Measurements from ENCODE around the gene CSTB. TPM values are rescaled to one million over a fixed set of nuclear protein-coding genes. Genes with fewer than 3 reads are reported as not detected.

Gene CSTB
- total RNA-seq, 1 donor from 2014 or later, result 7.1 TPM

DNA sequence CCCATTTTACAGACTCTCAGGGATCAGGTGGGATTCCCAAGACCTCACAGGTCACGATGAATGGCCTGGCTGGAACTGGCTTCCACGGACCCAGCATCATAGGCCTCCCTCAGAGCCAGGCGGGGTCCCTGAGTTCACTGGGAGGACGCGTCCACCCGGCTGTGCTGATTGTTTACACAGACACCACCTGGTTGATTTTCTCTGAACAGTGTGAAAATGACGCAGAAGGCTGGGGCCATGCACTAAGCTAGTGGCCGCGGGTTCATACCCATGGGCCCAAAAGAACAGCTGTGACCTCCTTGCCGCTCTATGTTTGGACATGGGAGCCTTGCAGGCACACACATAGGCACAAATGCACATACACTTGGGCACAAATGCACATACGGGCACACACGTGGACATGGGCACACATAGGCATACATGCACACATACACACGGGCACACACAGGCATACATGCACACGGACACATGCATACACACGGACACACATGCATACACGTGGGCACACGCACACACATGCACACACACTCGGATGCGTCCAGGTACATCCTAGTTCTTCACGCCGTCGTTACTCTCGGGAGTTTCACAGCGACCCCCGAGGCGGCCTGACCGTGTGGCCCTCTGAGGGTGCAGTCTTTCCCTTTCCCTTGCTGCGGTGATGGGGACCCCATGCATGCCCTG, 23.2 kb downstream of the CSTB start:
- H2AFZ ChIP-seq (replicated peaks), result no peak overlapping the region

GRCh38 chr21:43751955-43752591, 24.0 kb downstream of the CSTB start:
- Histone ChIP-seq H3K4me2 (no peak overlapping the region), H3K4me1 (no peaks in the 10 kb centered on the region), H4K20me1 (ENCODE audit: low read depth) (no peaks in the 10 kb centered on the region), H3K4me3 (no peak overlapping the region), H3K27ac (no peak overlapping the region), H2AFZ (replicated peaks) (no peak overlapping the region), H3F3A (ENCODE audit: low read depth) (no peaks in the 10 kb centered on the region), H3K9me3 (ENCODE audit: low read depth) (no peaks in the 10 kb centered on the region), H3K79me2 (ENCODE audit: low read depth) (no peaks in the 10 kb centered on the region), H3K27me3 (no peaks in the 10 kb centered on the region), H3K9ac (no peak overlapping the region), H3K36me3 (no peaks in the 10 kb centered on the region)
- no peak for DNase-seq (ENCODE audit: low spot score)
- Mint-ChIP-seq H3K36me3 (peaks cover 17% of the 10 kb centered on the region), H3K27me3 (ENCODE audit: insufficient read depth, low read depth) (peaks cover 2% of the 10 kb centered on the region), H3K9me3 (no peaks in the 10 kb centered on the region), H3K27ac (no peak overlapping the region), H3K4me3 (no peak overlapping the region), H3K4me1 (no peaks in the 10 kb centered on the region)
- TF ChIP-seq, protein P1, sequence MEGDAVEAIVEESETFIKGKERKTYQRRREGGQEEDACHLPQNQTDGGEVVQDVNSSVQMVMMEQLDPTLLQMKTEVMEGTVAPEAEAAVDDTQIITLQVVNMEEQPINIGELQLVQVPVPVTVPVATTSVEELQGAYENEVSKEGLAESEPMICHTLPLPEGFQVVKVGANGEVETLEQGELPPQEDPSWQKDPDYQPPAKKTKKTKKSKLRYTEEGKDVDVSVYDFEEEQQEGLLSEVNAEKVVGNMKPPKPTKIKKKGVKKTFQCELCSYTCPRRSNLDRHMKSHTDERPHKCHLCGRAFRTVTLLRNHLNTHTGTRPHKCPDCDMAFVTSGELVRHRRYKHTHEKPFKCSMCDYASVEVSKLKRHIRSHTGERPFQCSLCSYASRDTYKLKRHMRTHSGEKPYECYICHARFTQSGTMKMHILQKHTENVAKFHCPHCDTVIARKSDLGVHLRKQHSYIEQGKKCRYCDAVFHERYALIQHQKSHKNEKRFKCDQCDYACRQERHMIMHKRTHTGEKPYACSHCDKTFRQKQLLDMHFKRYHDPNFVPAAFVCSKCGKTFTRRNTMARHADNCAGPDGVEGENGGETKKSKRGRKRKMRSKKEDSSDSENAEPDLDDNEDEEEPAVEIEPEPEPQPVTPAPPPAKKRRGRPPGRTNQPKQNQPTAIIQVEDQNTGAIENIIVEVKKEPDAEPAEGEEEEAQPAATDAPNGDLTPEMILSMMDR (IDR thresholded peaks at IDR 0.05), result no peak
- TF ChIP-seq EZH2phosphoT487 (IDR thresholded peaks at IDR 0.05) (no peak), EZH2 (IDR thresholded peaks at IDR 0.05) (no peak)

More for the DNA sequence above, 23.2 kb downstream of the CSTB start:
- Histone ChIP-seq H3K27ac (no peak overlapping the region), H3K9me3 (ENCODE audit: low read depth) (no peaks in the 10 kb centered on the region), H3K36me3 (no peaks in the 10 kb centered on the region), H3K4me2 (no peak overlapping the region), H3K27me3 (no peaks in the 10 kb centered on the region), H3K79me2 (ENCODE audit: low read depth) (no peaks in the 10 kb centered on the region), H3F3A (ENCODE audit: low read depth) (peaks cover 2% of the 10 kb centered on the region), H3K4me3 (no peak overlapping the region), H3K9ac (no peak overlapping the region), H4K20me1 (ENCODE audit: low read depth) (no peaks in the 10 kb centered on the region), H3K4me1 (no peaks in the 10 kb centered on the region)
- TF ChIP-seq EZH2 (IDR thresholded peaks at IDR 0.05) (no peak), EZH2phosphoT487 (IDR thresholded peaks at IDR 0.05) (no peak)
- TF ChIP-seq, protein P1 (IDR thresholded peaks at IDR 0.05), result no peak
- H3K9me3 Mint-ChIP-seq, result no peaks in the 10 kb centered on the region
- peaks cover 2% of the 10 kb centered on the region for H3K27me3 Mint-ChIP-seq (ENCODE audit: insufficient read depth, low read depth)
- no peaks in the 10 kb centered on the region for H3K4me1 Mint-ChIP-seq
- H3K27ac Mint-ChIP-seq, result no peak overlapping the region
- no peak for DNase-seq (ENCODE audit: low spot score)
- peaks cover 15% of the 10 kb centered on the region for H3K36me3 Mint-ChIP-seq
- no peak overlapping the region for H3K4me3 Mint-ChIP-seq

GRCh38 chr21:43750339-43751033, 25.6 kb downstream of the CSTB start:
- Mint-ChIP-seq H3K4me3 (no peak overlapping the region), H3K36me3 (peaks cover 12% of the 10 kb centered on the region), H3K27ac (peak overlapping the region; percentile 43), H3K4me1 (no peaks in the 10 kb centered on the region), H3K9me3 (no peaks in the 10 kb centered on the region), H3K27me3 (ENCODE audit: insufficient read depth, low read depth) (peaks cover 5% of the 10 kb centered on the region)
- DNase-seq (ENCODE audit: low spot score), result no peak
- Histone ChIP-seq H3K4me1 (no peaks in the 10 kb centered on the region), H3F3A (ENCODE audit: low read depth) (no peaks in the 10 kb centered on the region), H3K27me3 (no peaks in the 10 kb centered on the region), H4K20me1 (ENCODE audit: low read depth) (no peaks in the 10 kb centered on the region), H3K36me3 (no peaks in the 10 kb centered on the region), H3K9ac (no peak overlapping the region), H3K4me3 (no peak overlapping the region), H3K9me3 (ENCODE audit: low read depth) (no peaks in the 10 kb centered on the region), H2AFZ (replicated peaks) (no peak overlapping the region), H3K4me2 (no peak overlapping the region), H3K79me2 (ENCODE audit: low read depth) (no peaks in the 10 kb centered on the region), H3K27ac (no peak overlapping the region)
- TF ChIP-seq, protein P1 (IDR thresholded peaks at IDR 0.05), result no peak
- TF ChIP-seq EZH2phosphoT487 (IDR thresholded peaks at IDR 0.05) (no peak), EZH2 (IDR thresholded peaks at IDR 0.05) (no peak)
